HG02623 (cell line): ENCODE data around the gene PRKCE.

Experiments
- ATAC-seq: cut with Tn5 transposase; IDR thresholded peaks from one replicate; pipeline ENCODE4 v1.9.1; 2021; ENCODE audit warnings: moderate library complexity; ENCODE audit not compliant: unreplicated experiment

PRKCE gene

DNA sequence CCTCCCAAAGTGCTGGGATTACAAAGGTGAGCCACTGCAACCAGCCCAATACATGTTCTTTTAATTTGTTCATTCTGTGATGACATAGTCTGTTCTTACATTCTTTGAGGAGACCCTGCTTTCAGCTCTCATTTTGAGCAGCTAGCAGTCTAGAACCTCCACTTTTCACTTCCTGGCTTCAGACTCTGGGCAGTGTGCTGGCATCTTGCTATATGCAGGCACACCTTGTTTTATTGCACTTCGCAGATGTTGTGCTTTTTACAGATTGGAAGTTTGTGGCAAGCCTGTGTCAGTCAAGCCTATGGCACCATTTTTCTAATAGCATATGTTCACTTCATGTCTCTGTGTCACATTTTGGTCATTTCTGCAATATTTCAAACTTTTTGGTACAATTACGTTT is 72.4 kb downstream of the PRKCE start:
- no peak for ATAC-seq

- no peak for ATAC-seq
Measured at GRCh38 chr2:45724335-45724734, 72.9 kb downstream of the PRKCE start.

GRCh38 chr2:45725731-45726130 is 74.3 kb downstream of the PRKCE start:
- no peak for ATAC-seq

- no peak for ATAC-seq
Measured at GRCh38 chr2:45726188-45726587, 74.7 kb downstream of the PRKCE start.

- ATAC-seq, result peak; percentile 76
Measured at GRCh38 chr2:45728458-45728942, 77.0 kb downstream of the PRKCE start.

DNA sequence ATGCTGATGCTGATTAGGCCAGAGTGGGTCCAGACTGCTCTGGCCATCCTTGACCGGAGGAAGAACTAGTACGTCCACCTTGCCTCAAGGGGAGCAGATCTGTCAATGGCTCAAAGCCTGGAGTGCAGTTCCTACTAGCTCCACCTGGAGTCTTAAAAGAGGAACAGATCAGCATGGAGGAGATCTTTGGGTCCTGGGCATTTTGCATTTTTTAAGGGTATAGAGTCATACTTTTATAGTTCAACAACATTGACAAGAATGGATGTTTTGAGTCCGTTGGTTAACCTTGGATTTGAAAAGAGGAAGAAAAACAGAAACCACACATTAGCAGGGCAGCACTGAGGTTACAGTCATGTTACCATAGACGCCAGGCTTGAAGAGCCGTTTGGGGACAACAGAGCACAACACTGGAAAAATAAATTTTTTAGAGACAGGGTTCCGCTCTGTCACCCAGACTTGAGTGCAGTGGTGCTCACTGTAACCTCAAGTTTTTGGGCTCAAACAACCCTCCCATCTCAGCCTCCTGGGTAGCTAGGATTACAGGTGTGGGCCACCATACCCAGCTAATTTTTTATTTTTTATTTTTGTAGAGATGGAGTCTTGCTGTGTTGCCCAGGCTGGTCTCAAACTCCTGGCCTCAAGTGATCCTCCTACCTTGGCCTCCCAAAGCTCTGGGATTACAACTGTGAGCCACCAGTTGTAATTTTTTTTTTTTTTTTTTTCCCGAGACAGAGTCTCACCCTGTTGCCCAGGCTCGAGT is 78.5 kb downstream of the PRKCE start:
- peak; percentile 45 for ATAC-seq

DNA sequence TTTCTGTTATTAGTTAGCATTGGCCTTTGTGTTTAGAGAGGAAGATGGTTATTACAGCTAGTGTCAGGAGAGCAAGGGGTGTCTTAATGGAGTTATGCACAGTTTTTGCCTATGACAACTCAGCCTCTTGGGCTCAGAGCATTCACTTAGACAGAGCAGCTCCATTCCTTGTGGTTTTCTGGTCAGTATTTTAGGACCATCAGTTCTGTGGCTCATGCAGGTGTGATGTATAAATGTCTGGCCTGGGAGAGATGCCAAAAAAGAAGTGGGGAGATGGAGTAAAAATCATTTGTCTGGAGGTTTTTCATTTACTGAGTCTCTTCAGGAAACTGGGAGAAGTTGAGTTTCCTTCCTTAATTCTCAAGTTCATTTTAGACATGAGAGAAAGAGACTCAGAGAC is 79.7 kb downstream of the PRKCE start:
- no peak for ATAC-seq

DNA sequence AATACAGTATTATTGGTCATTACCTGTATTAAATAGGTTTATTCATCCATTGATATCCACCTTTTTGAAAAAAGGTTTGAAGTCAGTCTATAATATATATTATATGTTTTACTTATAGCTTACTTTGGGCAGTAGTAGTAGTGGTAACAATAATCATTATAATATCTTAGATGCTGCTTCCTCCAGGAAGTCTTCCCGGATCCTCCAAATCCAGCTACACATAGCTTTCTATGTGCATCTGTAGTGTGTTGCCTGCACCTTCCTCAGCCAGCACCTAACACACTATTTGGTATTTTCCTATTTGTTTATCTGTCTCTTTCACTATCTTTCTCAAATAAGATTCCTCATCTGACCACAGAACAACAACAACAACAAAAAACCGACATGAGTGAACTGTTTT is 81.0 kb downstream of the PRKCE start:
- no peak for ATAC-seq

GRCh38 chr2:45732946-45733345 is 81.5 kb downstream of the PRKCE start:
- ATAC-seq, result no peak

DNA sequence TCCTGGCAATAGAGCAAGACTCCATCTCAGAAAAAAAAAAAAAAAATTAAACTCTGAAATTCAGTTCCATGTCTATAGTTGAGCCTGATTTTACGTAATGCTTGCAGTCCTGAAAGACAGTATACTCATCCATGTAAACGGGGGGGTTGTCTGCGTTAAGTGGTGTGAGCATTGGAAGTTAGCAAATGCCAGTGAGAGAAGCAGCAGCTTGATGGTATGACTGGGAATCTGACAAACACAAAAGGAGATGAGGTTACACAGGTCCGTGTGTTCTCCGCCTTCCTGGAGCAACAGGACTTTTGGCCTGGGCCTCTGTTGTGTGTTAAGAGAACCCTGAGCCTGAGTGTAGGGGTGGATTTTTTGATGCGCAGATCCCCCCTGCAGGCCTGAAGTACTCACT is 82.9 kb downstream of the PRKCE start:
- no peak for ATAC-seq

DNA sequence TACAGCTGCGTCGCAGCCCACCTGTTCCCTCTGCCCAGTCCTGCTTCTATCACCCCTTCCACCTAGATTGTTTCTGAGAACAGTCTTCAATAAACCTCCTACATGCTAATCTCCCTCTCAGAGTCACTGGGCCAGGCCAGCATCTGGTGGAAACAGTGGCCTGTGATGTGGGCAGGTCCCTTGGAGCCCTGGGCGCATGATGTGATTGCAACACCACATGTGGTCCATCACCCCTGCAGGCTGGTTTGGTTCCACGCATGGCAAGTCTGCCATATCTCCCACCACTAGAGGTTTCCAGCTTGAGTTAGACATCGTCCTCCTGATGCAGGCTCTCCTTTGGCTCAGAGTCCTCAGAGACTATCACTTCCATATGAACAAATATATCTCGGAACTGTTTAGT is 83.5 kb downstream of the PRKCE start:
- ATAC-seq, result no peak

DNA sequence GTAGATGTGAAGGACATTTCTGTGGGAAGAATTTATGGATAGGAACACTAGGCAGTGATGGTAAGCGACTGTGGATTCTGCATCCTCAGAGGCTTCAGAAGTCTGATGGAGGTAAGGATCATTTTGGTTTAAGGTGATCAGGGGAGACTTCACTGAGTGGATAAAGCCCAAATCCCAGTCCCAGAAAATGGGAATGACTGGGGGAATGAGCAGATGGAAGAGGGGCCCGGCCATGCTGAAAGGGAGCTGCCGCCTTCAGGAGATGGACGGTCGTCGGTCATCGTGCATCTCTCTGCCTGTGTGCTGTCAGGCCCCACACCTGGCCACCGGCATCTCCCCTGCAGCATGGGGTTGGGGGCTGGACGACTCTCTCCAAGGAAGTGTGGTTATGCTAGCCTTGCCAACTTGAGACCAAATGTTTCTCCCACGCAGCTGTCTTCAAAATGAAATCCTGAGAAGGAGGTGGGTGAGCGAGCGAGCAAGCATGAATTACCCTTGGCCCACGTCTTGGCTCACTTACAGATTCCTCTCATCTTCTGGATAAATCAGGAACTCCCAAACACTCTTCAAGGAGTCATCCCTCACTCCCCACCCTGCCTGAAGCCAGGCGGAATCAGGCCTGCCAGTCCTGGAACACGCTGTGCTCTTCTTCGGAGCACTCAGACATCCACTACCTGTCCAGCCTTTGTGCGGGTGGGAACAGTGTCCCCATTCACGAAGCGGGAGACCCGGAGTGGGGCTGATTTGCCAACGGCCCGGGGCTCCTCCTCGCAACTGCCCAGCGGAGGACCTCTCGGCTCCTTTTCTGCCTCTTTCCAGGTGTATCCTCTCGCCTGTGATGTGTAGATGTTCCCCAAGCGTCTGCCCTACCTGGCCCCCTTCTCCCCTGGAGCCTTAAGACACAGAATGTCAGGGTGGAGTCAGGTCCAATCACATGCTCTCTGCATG is 85.6 kb downstream of the PRKCE start:
- ATAC-seq, result no peak

GRCh38 chr2:45739796-45740485 is 88.5 kb downstream of the PRKCE start:
- ATAC-seq, result no peak

DNA sequence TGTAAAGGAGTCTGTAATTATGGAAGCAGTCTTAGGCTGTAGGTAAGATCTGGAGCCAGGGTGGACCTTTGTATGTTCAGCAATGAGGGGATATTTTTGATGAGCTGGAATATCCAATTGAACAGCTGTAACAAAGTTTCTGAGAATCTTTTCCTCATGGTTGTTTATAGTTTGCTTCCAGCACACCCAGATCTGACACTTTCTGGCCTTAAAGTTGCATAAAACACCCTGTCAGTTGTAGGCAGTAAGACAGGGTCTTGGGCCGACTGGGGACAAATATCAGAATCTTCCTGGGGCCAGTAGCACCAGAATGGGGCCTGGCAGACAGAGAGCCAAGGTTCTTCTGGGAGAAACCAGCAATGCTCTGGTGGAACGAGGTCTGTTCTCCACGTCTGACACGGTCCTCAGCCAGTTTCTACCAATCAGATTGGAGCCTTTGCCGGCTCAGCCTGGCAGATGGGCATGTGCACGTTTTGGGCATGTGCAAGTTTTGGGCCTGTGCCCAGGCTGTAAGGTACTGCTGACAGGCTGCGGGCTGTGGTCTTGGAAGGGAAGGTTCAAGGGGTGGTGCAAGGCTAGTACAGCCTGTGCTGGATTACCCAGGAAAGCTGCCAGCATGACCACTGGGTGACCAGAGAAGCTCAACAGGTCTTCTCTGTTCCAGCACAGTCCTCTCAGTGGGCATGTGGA is 89.8 kb downstream of the PRKCE start:
- ATAC-seq, result no peak

- no peak for ATAC-seq
Measured at GRCh38 chr2:45743531-45744396, 92.3 kb downstream of the PRKCE start.

DNA sequence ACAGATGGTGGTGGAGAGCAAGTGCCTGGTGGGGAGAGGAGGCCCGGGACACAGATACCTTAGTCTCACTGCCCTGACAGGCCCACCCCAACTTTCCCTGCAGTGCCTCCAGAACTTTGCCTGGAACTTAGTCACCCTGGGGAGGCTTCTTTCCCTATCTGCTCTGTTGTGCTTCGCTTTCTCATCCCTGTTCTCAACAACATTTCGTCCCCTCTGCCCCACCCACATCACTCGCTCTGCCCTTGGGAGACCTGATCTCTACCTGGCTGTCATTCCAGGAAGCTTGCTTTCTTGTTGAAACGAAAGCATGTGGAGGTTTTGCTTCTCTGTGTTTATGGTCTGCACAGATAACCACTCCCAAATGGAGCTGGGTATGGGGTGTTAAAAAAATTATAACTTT is 93.8 kb downstream of the PRKCE start:
- ATAC-seq, result no peak

DNA sequence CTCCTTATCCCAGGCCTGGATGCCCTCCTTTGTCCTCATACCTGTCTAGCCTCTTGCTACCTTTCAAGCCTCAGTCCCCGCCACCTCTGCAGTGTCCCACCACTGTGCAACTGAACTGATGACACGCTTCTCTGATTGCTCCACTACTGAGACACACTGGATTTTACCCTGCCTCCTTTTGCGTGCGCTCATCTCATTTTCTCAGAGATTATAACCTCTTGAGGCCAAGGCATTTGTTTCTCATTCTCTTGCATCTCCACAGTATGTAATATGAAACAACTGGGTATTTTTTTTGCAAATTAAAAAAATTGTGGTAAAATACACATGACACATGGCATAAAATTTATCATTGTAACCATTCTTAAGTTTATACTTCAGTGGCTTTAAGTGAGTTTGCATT is 95.4 kb downstream of the PRKCE start:
- ATAC-seq, result no peak

- ATAC-seq, result no peak
Measured at GRCh38 chr2:45747363-45747762, 95.9 kb downstream of the PRKCE start.

DNA sequence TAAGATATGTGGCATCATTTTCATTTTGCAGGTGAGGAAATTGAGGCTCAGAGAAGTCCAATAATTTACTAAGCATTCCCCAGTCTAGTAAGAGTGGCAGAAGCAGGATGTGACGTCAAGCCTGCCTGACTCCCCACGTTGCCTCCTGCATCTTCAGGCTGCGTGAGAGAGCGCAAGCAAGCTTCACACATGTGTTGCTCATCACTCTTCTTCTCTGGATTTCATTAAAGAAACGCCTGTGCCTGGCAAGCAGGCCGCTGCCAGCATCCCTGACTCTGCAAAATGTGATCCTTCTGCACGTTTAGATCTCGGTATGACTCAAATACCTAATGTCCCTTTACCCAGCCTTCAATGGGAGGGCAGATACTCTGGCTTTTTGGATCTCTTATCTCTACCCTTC is 96.8 kb downstream of the PRKCE start:
- no peak for ATAC-seq

DNA sequence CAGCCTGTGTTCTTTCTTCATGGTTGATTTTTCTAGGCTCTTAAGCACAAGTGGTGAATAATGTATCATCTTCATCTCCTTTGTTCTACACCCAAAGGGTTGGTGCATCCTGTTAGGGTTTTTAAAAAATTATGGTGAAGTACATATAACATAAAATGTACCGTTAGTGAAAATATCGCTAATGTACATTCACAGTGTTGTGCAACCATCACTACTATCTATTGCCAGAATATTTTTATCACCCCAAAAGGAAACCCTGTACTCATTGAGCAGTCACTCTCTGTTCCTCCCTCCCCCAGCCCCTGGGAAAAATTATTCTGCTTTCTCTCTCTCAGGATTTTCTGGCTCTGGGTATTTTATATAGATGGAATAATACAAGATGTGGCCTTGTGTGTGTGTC is 98.5 kb downstream of the PRKCE start:
- no peak for ATAC-seq
